Activated CD4-positive, alpha-beta memory T cell treated with anti-CD3 and anti-CD28 coated beads for 36 hours (primary cell): ENCODE data around the gene PKD2. TPM values are rescaled to one million over a fixed set of nuclear protein-coding genes. Genes with fewer than 3 reads are reported as not detected.

ENCODE experiments used
- CTCF ChIA-PET: fragments of 350-600 bp; sonication (Branson Sonifier 250); formaldehyde crosslinking; loops from one replicate; lab custom pipeline; 2021; ENCODE audit warnings: antibody characterized with exemption, inconsistent platforms; lab: Charles Lee
- POLR2A ChIA-PET: fragments of 350-600 bp; sonication (Branson Sonifier 250); formaldehyde crosslinking; loops from one replicate; lab custom pipeline; 2021; ENCODE audit warnings: antibody characterized with exemption; lab: Charles Lee
- DNase-seq: peaks from one replicate; pipeline ENCODE4 v3.0.0-alpha.2; 2020
- H3K27ac Mint-ChIP-seq: one replicate; pipeline ENCODE4 v1.8.0; 2021; ENCODE audit warnings: mixed read lengths
- H3K27me3 Mint-ChIP-seq: one replicate; pipeline ENCODE4 v1.8.0; 2021; ENCODE audit warnings: mixed read lengths
- H3K36me3 Mint-ChIP-seq: one replicate; pipeline ENCODE4 v1.8.0; 2021; ENCODE audit warnings: mixed read lengths
- H3K4me1 Mint-ChIP-seq: one replicate; pipeline ENCODE4 v1.8.0; 2021; ENCODE audit warnings: low read depth, mixed read lengths
- H3K4me3 Mint-ChIP-seq: one replicate; pipeline ENCODE4 v1.8.0; 2021; ENCODE audit warnings: mild to moderate bottlenecking, mixed read lengths
- H3K9me3 Mint-ChIP-seq: one replicate; pipeline ENCODE4 v1.8.0; 2021; ENCODE audit warnings: mixed read lengths
- intact Hi-C: fragments of 100-400 bp; cut with micrococcal nuclease; formaldehyde crosslinking; loops from one replicate; pipeline ENCODE4 v1.15.1; 2023
- total RNA-seq, 2 experiments: library from RNA; stranded (reverse); gene quantifications; one replicate each; pipeline ENCODE4 v1.2.3, GENCODE V29; 2021

PKD2 gene
- total RNA-seq, 2 experiments from 2014 or later: 4.0 to 4.2 TPM

DNA sequence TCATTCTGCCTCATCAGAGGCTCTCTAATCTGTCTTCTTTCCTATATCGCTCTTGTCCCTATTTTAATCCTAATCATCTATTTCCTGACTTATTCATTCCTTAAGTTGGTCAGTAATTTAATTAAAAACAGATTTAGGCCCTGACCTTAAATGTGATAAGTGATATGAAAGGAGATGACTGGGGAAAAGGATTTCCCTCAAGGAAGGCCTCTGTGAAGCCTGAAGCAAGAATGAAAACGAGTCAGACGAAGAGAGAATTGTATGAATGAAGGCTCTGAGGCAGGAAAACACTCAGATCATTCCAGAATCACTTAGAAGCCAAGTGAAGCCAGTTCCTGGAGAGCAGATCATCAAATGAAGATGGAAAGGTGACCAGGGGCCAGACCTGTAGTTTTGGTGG lies 22.1 kb downstream of the PKD2 start:
- no peak overlapping the region for H3K4me3 Mint-ChIP-seq
- ChIA-PET POLR2A (no interaction called here), CTCF (interaction anchor here (4.5 kb wide), 1 partner anchor 183 kb away, joined by 121 read pairs; no protein-coding TSS in a partner anchor)
- intact Hi-C loops: no loop called here
- H3K27me3 Mint-ChIP-seq: no peaks in the 10 kb centered on the region
- H3K36me3 Mint-ChIP-seq: peaks cover 22% of the 10 kb centered on the region
- H3K9me3 Mint-ChIP-seq: peaks cover 20% of the 10 kb centered on the region
- DNase-seq: no peak
- H3K4me1 Mint-ChIP-seq: peaks cover 15% of the 10 kb centered on the region
- no peak overlapping the region for H3K27ac Mint-ChIP-seq

DNA sequence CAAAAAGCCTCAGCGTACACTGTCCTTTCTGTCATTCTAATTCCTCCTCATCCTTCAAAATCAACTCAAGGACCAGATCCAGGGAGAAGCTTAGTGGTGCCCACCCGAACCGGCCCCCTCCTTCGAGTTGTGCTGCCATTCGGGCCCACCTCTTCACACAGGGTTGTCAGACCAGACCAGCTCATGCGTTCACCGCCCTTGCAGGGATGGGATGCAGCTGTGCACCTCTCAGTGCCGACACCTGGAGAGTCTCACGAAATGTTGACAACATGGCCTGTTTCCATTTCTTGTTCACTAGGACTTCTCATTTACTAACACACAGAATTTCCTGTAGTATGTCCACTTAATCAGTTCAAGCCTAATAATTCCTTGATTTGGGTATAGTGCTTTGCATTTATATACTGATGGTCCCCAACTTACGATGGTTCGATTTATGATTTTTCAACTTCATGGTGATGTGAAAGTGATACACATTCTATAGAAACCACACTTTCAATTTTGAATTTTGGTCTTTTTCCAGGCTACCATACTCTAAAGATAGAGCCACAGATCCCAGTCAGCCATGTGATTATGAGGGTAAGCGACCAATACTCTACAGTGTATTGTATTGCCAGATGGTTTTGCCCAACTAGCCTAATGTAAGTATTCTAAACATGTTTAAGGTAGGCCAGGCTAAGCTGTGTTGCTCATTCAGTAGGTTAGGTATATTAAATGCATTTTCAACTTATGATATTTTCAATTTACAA lies 23.3 kb downstream of the PKD2 start:
- H3K4me1 Mint-ChIP-seq: peaks cover 15% of the 10 kb centered on the region
- POLR2A ChIA-PET: no interaction called here
- no peak overlapping the region for H3K4me3 Mint-ChIP-seq
- CTCF ChIA-PET: interaction anchor here (3.5 to 4.5 kb wide), 2 partner anchors 9 to 182 kb away, joined by 25 to 121 read pairs; no protein-coding TSS in a partner anchor
- DNase-seq: no peak
- intact Hi-C loops: no loop called here
- no peak overlapping the region for H3K27ac Mint-ChIP-seq
- no peaks in the 10 kb centered on the region for H3K27me3 Mint-ChIP-seq
- H3K9me3 Mint-ChIP-seq: peaks cover 18% of the 10 kb centered on the region
- peaks cover 20% of the 10 kb centered on the region for H3K36me3 Mint-ChIP-seq

GRCh38 chr4:88033309-88033708 lies 25.9 kb downstream of the PKD2 start:
- H3K36me3 Mint-ChIP-seq: peaks cover 2% of the 10 kb centered on the region
- ChIA-PET POLR2A (interaction anchor here (0.6 to 0.8 kb wide), 2 partner anchors 13 to 177 kb away, joined by 3 read pairs; no protein-coding TSS in a partner anchor), CTCF (interaction anchor here (0.6 to 4.5 kb wide), 27 partner anchors 8 to 484 kb away, joined by 3 to 121 read pairs (median 4); no protein-coding TSS in a partner anchor)
- H3K9me3 Mint-ChIP-seq: no peaks in the 10 kb centered on the region
- H3K27ac Mint-ChIP-seq: no peak overlapping the region
- H3K27me3 Mint-ChIP-seq: no peaks in the 10 kb centered on the region
- H3K4me1 Mint-ChIP-seq: peaks cover 4% of the 10 kb centered on the region
- peak; percentile 26 for DNase-seq
- intact Hi-C loops: loop anchor here (1.0 kb wide), 2 partner anchors 179 to 482 kb away; no protein-coding TSS in a partner anchor
- H3K4me3 Mint-ChIP-seq: no peak overlapping the region

DNA sequence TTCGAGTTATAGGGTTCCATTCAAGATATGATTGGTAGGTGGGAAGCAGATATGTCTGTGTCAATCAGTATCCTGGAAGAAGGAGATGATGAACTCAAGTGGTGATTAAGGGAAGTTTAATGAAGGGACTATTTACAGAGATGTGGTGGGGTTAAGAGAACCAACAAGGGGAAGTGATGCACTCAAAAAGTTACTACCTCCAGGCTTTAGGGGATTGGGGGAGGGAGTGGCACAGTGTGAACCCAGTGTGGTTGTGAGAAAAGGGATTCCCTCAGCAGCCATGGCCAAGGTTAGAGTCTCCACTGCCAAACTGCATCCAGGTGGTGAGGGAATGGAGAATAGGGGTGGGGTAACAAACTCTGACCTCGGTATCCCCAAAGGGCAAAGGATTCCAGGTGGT lies 27.9 kb downstream of the PKD2 start:
- Mint-ChIP-seq H3K27ac (no peak overlapping the region), H3K4me1 (no peaks in the 10 kb centered on the region), H3K36me3 (peaks cover 5% of the 10 kb centered on the region), H3K9me3 (no peaks in the 10 kb centered on the region), H3K27me3 (no peaks in the 10 kb centered on the region), H3K4me3 (no peak overlapping the region)
- no peak for DNase-seq
- intact Hi-C loops: no loop called here
- CTCF ChIA-PET: interaction anchor here (1.5 kb wide), 1 partner anchor 177 kb away, joined by 18 read pairs; no protein-coding TSS in a partner anchor
- POLR2A ChIA-PET: no interaction called here

- H3K4me3 Mint-ChIP-seq: no peak overlapping the region
- no peak overlapping the region for H3K27ac Mint-ChIP-seq
- ChIA-PET CTCF (interaction anchor here (0.6 to 1.5 kb wide), 2 partner anchors 174 to 442 kb away, joined by 6 to 8 read pairs; no protein-coding TSS in a partner anchor), POLR2A (no interaction called here)
- intact Hi-C loops: no loop called here
- no peaks in the 10 kb centered on the region for H3K9me3 Mint-ChIP-seq
- no peaks in the 10 kb centered on the region for H3K27me3 Mint-ChIP-seq
- H3K36me3 Mint-ChIP-seq: peaks cover 5% of the 10 kb centered on the region
- DNase-seq: no peak
- no peaks in the 10 kb centered on the region for H3K4me1 Mint-ChIP-seq
Observed at GRCh38 chr4:88037447-88037846, 30.0 kb downstream of the PKD2 start.

GRCh38 chr4:88037936-88038335 lies 30.5 kb downstream of the PKD2 start:
- ChIA-PET CTCF (interaction anchor here (0.6 to 1.5 kb wide), 3 partner anchors 78 to 441 kb away, joined by 4 to 8 read pairs (median 6); no protein-coding TSS in a partner anchor), POLR2A (no interaction called here)
- intact Hi-C loops: no loop called here

GRCh38 chr4:88040707-88041106 lies 33.3 kb downstream of the PKD2 start:
- Mint-ChIP-seq H3K27me3 (no peaks in the 10 kb centered on the region), H3K4me1 (no peaks in the 10 kb centered on the region), H3K9me3 (no peaks in the 10 kb centered on the region), H3K36me3 (peaks cover 8% of the 10 kb centered on the region), H3K27ac (no peak overlapping the region), H3K4me3 (no peak overlapping the region)
- intact Hi-C loops: no loop called here
- ChIA-PET POLR2A (interaction anchor here (0.6 kb wide), 1 partner anchor 128 kb away, joined by 6 read pairs; no protein-coding TSS in a partner anchor), CTCF (interaction anchor here (0.6 kb wide), 1 partner anchor 7 kb away, joined by 3 read pairs; no protein-coding TSS in a partner anchor)
- no peak for DNase-seq

More at GRCh38 chr4:88037936-88038335, 30.5 kb downstream of the PKD2 start:
- no peaks in the 10 kb centered on the region for H3K9me3 Mint-ChIP-seq
- H3K4me1 Mint-ChIP-seq: no peaks in the 10 kb centered on the region
- no peak overlapping the region for H3K27ac Mint-ChIP-seq
- no peak for DNase-seq
- H3K27me3 Mint-ChIP-seq: no peaks in the 10 kb centered on the region
- H3K4me3 Mint-ChIP-seq: no peak overlapping the region
- peaks cover 5% of the 10 kb centered on the region for H3K36me3 Mint-ChIP-seq

GRCh38 chr4:88041626-88042025 lies 34.2 kb downstream of the PKD2 start:
- no peak for DNase-seq
- peaks cover 13% of the 10 kb centered on the region for H3K36me3 Mint-ChIP-seq
- ChIA-PET CTCF (no interaction called here), POLR2A (no interaction called here)
- no peak overlapping the region for H3K27ac Mint-ChIP-seq
- H3K4me1 Mint-ChIP-seq: no peaks in the 10 kb centered on the region
- intact Hi-C loops: no loop called here
- no peaks in the 10 kb centered on the region for H3K9me3 Mint-ChIP-seq
- no peaks in the 10 kb centered on the region for H3K27me3 Mint-ChIP-seq
- no peak overlapping the region for H3K4me3 Mint-ChIP-seq

GRCh38 chr4:88043001-88043400 lies 35.6 kb downstream of the PKD2 start:
- DNase-seq: no peak
- Mint-ChIP-seq H3K9me3 (no peaks in the 10 kb centered on the region), H3K27ac (no peak overlapping the region), H3K36me3 (peaks cover 17% of the 10 kb centered on the region), H3K4me3 (no peak overlapping the region), H3K4me1 (no peaks in the 10 kb centered on the region), H3K27me3 (no peaks in the 10 kb centered on the region)
- intact Hi-C loops: no loop called here
- ChIA-PET POLR2A (no interaction called here), CTCF (interaction anchor here (0.7 to 1.8 kb wide), 2 partner anchors 10 to 69 kb away, joined by 3 to 5 read pairs; no protein-coding TSS in a partner anchor)

- no peak overlapping the region for H3K4me3 Mint-ChIP-seq
- intact Hi-C loops: no loop called here
- H3K4me1 Mint-ChIP-seq: no peaks in the 10 kb centered on the region
- ChIA-PET POLR2A (no interaction called here), CTCF (interaction anchor here (0.7 to 1.8 kb wide), 3 partner anchors 11 to 70 kb away, joined by 3 to 5 read pairs (median 3); no protein-coding TSS in a partner anchor)
- H3K27me3 Mint-ChIP-seq: no peaks in the 10 kb centered on the region
- no peak for DNase-seq
- H3K27ac Mint-ChIP-seq: no peak overlapping the region
- H3K36me3 Mint-ChIP-seq: peaks cover 13% of the 10 kb centered on the region
- H3K9me3 Mint-ChIP-seq: no peaks in the 10 kb centered on the region
Observed at GRCh38 chr4:88043586-88044340, 36.3 kb downstream of the PKD2 start.

DNA sequence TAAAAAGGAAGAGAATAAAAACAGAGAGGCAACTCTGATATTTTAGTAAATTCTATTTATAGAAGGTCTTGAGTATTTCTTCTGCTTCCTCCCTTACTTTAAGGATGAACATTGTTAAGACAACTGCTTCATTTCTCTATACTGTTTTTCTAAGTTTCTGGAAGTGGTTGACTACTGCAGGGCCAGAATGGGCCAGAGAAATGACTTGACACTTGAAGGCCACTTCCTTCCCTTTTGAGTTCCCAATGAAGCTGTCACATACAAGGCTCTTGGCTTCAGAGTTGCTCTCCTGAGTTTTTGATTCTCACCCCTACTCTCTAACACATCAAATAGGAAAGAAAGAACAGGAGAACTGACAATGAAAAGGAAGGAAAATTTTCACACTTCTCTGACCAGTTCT lies 37.6 kb downstream of the PKD2 start:
- no peak overlapping the region for H3K27ac Mint-ChIP-seq
- no peaks in the 10 kb centered on the region for H3K4me1 Mint-ChIP-seq
- no peaks in the 10 kb centered on the region for H3K27me3 Mint-ChIP-seq
- no peaks in the 10 kb centered on the region for H3K9me3 Mint-ChIP-seq
- intact Hi-C loops: no loop called here
- POLR2A ChIA-PET: no interaction called here
- DNase-seq: no peak
- no peak overlapping the region for H3K4me3 Mint-ChIP-seq
- H3K36me3 Mint-ChIP-seq: peaks cover 12% of the 10 kb centered on the region
- CTCF ChIA-PET: interaction anchor here (1.0 kb wide), 1 partner anchor 12 kb away, joined by 3 read pairs; no protein-coding TSS in a partner anchor

DNA sequence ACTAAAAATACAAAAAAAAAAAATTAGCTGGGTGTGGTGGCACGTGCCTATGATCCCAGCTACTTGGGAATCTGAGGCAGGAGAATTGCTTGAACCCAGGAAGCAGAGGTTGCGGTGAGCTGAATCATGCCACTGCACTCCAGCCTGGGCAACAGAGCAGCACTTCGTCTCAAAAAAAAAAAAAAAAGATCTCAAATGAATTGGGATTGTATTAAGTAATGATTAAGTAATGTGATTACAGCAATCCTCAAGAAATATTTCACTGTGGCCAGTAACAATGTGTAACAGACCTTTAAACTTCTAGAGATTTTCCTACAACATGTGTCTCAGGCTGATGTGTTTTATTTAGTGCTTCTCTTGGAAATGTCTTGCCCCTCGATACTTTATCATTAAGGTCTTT lies 46.8 kb downstream of the PKD2 start:
- Mint-ChIP-seq H3K4me3 (no peak overlapping the region), H3K4me1 (no peaks in the 10 kb centered on the region), H3K27me3 (no peaks in the 10 kb centered on the region), H3K9me3 (no peaks in the 10 kb centered on the region), H3K27ac (no peak overlapping the region), H3K36me3 (peaks cover 3% of the 10 kb centered on the region)
- CTCF ChIA-PET: interaction anchor here (0.6 to 1.6 kb wide), 3 partner anchors 157 to 348 kb away, joined by 3 to 7 read pairs (median 4); no protein-coding TSS in a partner anchor
- POLR2A ChIA-PET: no interaction called here
- intact Hi-C loops: no loop called here
- no peak for DNase-seq
